ENCODE results near the gene MICALL1.

The MICALL1 gene

GRCh38 chr22:37931893-37932389 lies 25.8 kb downstream of the MICALL1 start:
- no peak overlapping the region for H2AFZ ChIP-seq (ENCODE audit: low read depth)
- H3K27me3 ChIP-seq (ENCODE audit: insufficient read depth, low read depth): no peaks in the 10 kb centered on the region
- H4K20me1 ChIP-seq (ENCODE audit: insufficient read depth): no peaks in the 10 kb centered on the region
- no peak overlapping the region for H3K4me3 ChIP-seq (IDR thresholded peaks at IDR 0.05; ENCODE audit: insufficient read depth, low read depth, low read length)
- H3K27ac ChIP-seq: no peak overlapping the region
- TF ChIP-seq, protein P1, sequence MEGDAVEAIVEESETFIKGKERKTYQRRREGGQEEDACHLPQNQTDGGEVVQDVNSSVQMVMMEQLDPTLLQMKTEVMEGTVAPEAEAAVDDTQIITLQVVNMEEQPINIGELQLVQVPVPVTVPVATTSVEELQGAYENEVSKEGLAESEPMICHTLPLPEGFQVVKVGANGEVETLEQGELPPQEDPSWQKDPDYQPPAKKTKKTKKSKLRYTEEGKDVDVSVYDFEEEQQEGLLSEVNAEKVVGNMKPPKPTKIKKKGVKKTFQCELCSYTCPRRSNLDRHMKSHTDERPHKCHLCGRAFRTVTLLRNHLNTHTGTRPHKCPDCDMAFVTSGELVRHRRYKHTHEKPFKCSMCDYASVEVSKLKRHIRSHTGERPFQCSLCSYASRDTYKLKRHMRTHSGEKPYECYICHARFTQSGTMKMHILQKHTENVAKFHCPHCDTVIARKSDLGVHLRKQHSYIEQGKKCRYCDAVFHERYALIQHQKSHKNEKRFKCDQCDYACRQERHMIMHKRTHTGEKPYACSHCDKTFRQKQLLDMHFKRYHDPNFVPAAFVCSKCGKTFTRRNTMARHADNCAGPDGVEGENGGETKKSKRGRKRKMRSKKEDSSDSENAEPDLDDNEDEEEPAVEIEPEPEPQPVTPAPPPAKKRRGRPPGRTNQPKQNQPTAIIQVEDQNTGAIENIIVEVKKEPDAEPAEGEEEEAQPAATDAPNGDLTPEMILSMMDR (conservative IDR thresholded peaks at IDR 0.05; ENCODE audit: low read depth, low read length): no peak
- no peak overlapping the region for H3K9ac ChIP-seq
- H3K4me2 ChIP-seq: no peak overlapping the region
- H3K36me3 ChIP-seq (ENCODE audit: insufficient read depth): no peaks in the 10 kb centered on the region
- no peaks in the 10 kb centered on the region for H3K79me2 ChIP-seq (ENCODE audit: insufficient read depth, low read depth)
- peaks cover 9% of the 10 kb centered on the region for H3K4me1 ChIP-seq (ENCODE audit: low read depth, poor library complexity, severe bottlenecking)

- Histone ChIP-seq H3K9ac (no peak overlapping the region), H2AFZ (ENCODE audit: low read depth) (no peak overlapping the region), H3K4me2 (no peak overlapping the region), H3K36me3 (ENCODE audit: insufficient read depth) (no peaks in the 10 kb centered on the region), H3K4me1 (ENCODE audit: low read depth, poor library complexity, severe bottlenecking) (peaks cover 9% of the 10 kb centered on the region), H4K20me1 (ENCODE audit: insufficient read depth) (no peaks in the 10 kb centered on the region), H3K27me3 (ENCODE audit: insufficient read depth, low read depth) (no peaks in the 10 kb centered on the region), H3K79me2 (ENCODE audit: insufficient read depth, low read depth) (no peaks in the 10 kb centered on the region), H3K4me3 (IDR thresholded peaks at IDR 0.05; ENCODE audit: insufficient read depth, low read depth, low read length) (no peak overlapping the region), H3K27ac (no peak overlapping the region)
- TF ChIP-seq, protein P1 (conservative IDR thresholded peaks at IDR 0.05; ENCODE audit: low read depth, low read length): no peak
Measured at GRCh38 chr22:37932401-37932800, 26.3 kb downstream of the MICALL1 start.

GRCh38 chr22:37932821-37933578 lies 26.9 kb downstream of the MICALL1 start:
- Histone ChIP-seq H3K79me2 (ENCODE audit: insufficient read depth, low read depth) (no peaks in the 10 kb centered on the region), H3K9ac (no peak overlapping the region), H3K4me2 (no peak overlapping the region), H3K27me3 (ENCODE audit: insufficient read depth, low read depth) (no peaks in the 10 kb centered on the region), H4K20me1 (ENCODE audit: insufficient read depth) (no peaks in the 10 kb centered on the region), H3K4me1 (ENCODE audit: low read depth, poor library complexity, severe bottlenecking) (peaks cover 9% of the 10 kb centered on the region), H3K4me3 (IDR thresholded peaks at IDR 0.05; ENCODE audit: insufficient read depth, low read depth, low read length) (no peak overlapping the region), H2AFZ (ENCODE audit: low read depth) (no peak overlapping the region), H3K27ac (no peak overlapping the region), H3K36me3 (ENCODE audit: insufficient read depth) (no peaks in the 10 kb centered on the region)
- TF ChIP-seq, protein P1 (conservative IDR thresholded peaks at IDR 0.05; ENCODE audit: low read depth, low read length): no peak

DNA sequence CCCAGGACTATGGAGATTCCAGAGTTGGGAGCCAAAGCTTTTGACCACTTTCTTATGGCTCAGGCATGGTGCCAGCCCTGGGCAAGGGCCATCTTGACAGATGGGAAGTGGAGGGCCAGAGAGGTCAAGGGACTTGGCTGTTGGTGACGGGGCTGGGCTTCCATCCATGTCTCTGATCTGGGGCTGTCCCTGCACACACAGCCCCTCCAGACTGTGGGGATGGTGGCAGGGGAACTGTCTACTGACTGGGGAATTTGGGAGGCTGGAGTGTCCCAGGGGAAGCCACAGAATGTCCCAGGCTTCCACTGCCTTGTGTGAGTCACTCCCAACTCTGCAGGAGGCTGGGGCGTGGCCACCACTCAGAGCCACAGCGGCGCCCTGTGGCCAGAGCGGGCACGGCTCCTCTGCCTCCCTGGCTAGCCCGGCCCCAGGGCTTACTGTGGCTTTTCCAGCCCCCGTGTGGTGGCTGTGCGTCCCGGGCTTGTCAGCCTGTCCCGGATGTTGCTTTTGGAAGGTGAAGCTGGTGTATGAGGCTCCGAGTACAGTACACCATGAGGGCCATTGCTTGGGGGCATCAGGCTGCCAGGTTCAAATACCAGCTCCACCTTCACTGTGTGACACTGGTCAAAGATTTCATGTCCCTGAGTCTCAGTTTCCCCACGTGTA lies 27.7 kb downstream of the MICALL1 start:
- TF ChIP-seq, protein P1 (conservative IDR thresholded peaks at IDR 0.05; ENCODE audit: low read depth, low read length): peak; percentile 74
- Histone ChIP-seq H3K27ac (no peak overlapping the region), H3K27me3 (ENCODE audit: insufficient read depth, low read depth) (no peaks in the 10 kb centered on the region), H3K9ac (no peak overlapping the region), H4K20me1 (ENCODE audit: insufficient read depth) (no peaks in the 10 kb centered on the region), H2AFZ (ENCODE audit: low read depth) (peak overlapping the region; percentile 61; the same call in 1 of the 2 replicates), H3K4me2 (peak overlapping the region; percentile 57; the same call in 1 of the 2 replicates), H3K36me3 (ENCODE audit: insufficient read depth) (no peaks in the 10 kb centered on the region), H3K4me1 (ENCODE audit: low read depth, poor library complexity, severe bottlenecking) (peaks cover 9% of the 10 kb centered on the region), H3K4me3 (IDR thresholded peaks at IDR 0.05; ENCODE audit: insufficient read depth, low read depth, low read length) (no peak overlapping the region), H3K79me2 (ENCODE audit: insufficient read depth, low read depth) (no peaks in the 10 kb centered on the region)

Data from KMS-11 (cell line).